ENCODE measurements around the gene PKNOX2. TPM values are rescaled to one million over a fixed set of nuclear protein-coding genes. Genes with fewer than 3 reads are reported as not detected.

The PKNOX2 gene
- total RNA-seq, 4 donors from 2014 or later: 1.2 to 5.7 (median 2.2) TPM

- TF ChIP-seq EP300 (IDR thresholded peaks at IDR 0.05): no peak
- TF ChIP-seq POLR2AphosphoS5 (IDR thresholded peaks at IDR 0.05): no peak
- no peak for TF ChIP-seq POLR2A (IDR thresholded peaks at IDR 0.05)
- TF ChIP-seq CTCF (IDR thresholded peaks at IDR 0.05): no peak
- no peak overlapping the region for H3K4me3 ChIP-seq
- peaks cover 4 to 14% (median 4%) of the 10 kb centered on the region in 3 donors for H3K4me1 ChIP-seq
- ATAC-seq: no peak
- no peak overlapping the region for H3K27ac ChIP-seq
- peaks cover 0 to 3% (median 0%) of the 10 kb centered on the region in 3 donors for H3K9me3 ChIP-seq
- WGBS, 2 donors (ENCODE audit: low coverage in 1 of 2): 77% methylated on average over 1 of the region's 1 CpG; no CpG with 5 or more reads in 1 of the 2 donors
- no peaks in the 10 kb centered on the region for H3K36me3 ChIP-seq
- H3K27me3 ChIP-seq: no peaks in the 10 kb centered on the region
Observed at GRCh38 chr11:125319649-125320048, 155.1 kb downstream of the PKNOX2 start.

- H3K4me1 ChIP-seq: peaks cover 0 to 6% (median 2%) of the 10 kb centered on the region in 3 donors
- 89 to 92% methylated on average over 1 to 2 of the region's 4 CpGs for WGBS, 2 donors (ENCODE audit: low coverage in 1 of 2)
- no peak overlapping the region for H3K27ac ChIP-seq
- H3K36me3 ChIP-seq: no peaks in the 10 kb centered on the region
- no peak overlapping the region for H3K4me3 ChIP-seq
- no peak for ATAC-seq
- peaks cover 0 to 3% (median 0%) of the 10 kb centered on the region in 3 donors for H3K9me3 ChIP-seq
- TF ChIP-seq EP300 (IDR thresholded peaks at IDR 0.05): no peak
- TF ChIP-seq POLR2AphosphoS5 (IDR thresholded peaks at IDR 0.05): no peak
- H3K27me3 ChIP-seq: no peaks in the 10 kb centered on the region
Observed at GRCh38 chr11:125320347-125321076, 156.0 kb downstream of the PKNOX2 start.

- TF ChIP-seq CTCF (IDR thresholded peaks at IDR 0.05) (no peak), POLR2A (IDR thresholded peaks at IDR 0.05) (no peak), POLR2AphosphoS5 (IDR thresholded peaks at IDR 0.05) (no peak), EP300 (IDR thresholded peaks at IDR 0.05) (no peak)
- WGBS, 2 donors (ENCODE audit: low coverage in 1 of 2): 62 to 94% methylated on average over 3 to 5 of the region's 8 CpGs
- no peaks in the 10 kb centered on the region for H3K27me3 ChIP-seq
- H3K36me3 ChIP-seq: no peaks in the 10 kb centered on the region
- ATAC-seq: no peak
- H3K27ac ChIP-seq: no peak overlapping the region
- H3K4me1 ChIP-seq: no peaks in the 10 kb centered on the region
- peaks cover 0 to 3% (median 0%) of the 10 kb centered on the region in 3 donors for H3K9me3 ChIP-seq
- no peak overlapping the region for H3K4me3 ChIP-seq
Observed at GRCh38 chr11:125322289-125322688, 157.7 kb downstream of the PKNOX2 start.

- H3K4me3 ChIP-seq: no peak overlapping the region
- TF ChIP-seq EP300 (IDR thresholded peaks at IDR 0.05) (no peak), POLR2A (IDR thresholded peaks at IDR 0.05) (no peak), CTCF (IDR thresholded peaks at IDR 0.05) (no peak), POLR2AphosphoS5 (IDR thresholded peaks at IDR 0.05) (no peak)
- H3K9me3 ChIP-seq: no peaks in the 10 kb centered on the region
- WGBS, 2 donors (ENCODE audit: low coverage in 1 of 2): 100% methylated on average over 1 to 3 of the region's 3 CpGs
- no peaks in the 10 kb centered on the region for H3K36me3 ChIP-seq
- ATAC-seq: no peak
- H3K4me1 ChIP-seq: no peaks in the 10 kb centered on the region
- H3K27me3 ChIP-seq: no peaks in the 10 kb centered on the region
- H3K27ac ChIP-seq: no peak overlapping the region
Observed at GRCh38 chr11:125325196-125325595, 160.6 kb downstream of the PKNOX2 start.

GRCh38 chr11:125326126-125326525 is 161.6 kb downstream of the PKNOX2 start:
- no peaks in the 10 kb centered on the region for H3K9me3 ChIP-seq
- no peaks in the 10 kb centered on the region for H3K4me1 ChIP-seq
- no peak for TF ChIP-seq POLR2AphosphoS5 (IDR thresholded peaks at IDR 0.05)
- no peak for TF ChIP-seq POLR2A (IDR thresholded peaks at IDR 0.05)
- TF ChIP-seq CTCF (IDR thresholded peaks at IDR 0.05): no peak
- no peak for TF ChIP-seq EP300 (IDR thresholded peaks at IDR 0.05)
- H3K27me3 ChIP-seq: no peaks in the 10 kb centered on the region
- no peak for ATAC-seq
- 80 to 90% methylated on average over 1 to 4 of the region's 4 CpGs for WGBS, 2 donors (ENCODE audit: low coverage in 1 of 2)
- H3K27ac ChIP-seq: no peak overlapping the region
- no peak overlapping the region for H3K4me3 ChIP-seq
- no peaks in the 10 kb centered on the region for H3K36me3 ChIP-seq

Measured in gastroesophageal sphincter (tissue), 4 donors.